Measurements from ENCODE around the gene OR10J5. TPM values are rescaled to one million over a fixed set of nuclear protein-coding genes. Genes with fewer than 3 reads are reported as not detected.

Gene OR10J5
- total RNA-seq, 1 experiment from 2014 or later = not detected

DNA sequence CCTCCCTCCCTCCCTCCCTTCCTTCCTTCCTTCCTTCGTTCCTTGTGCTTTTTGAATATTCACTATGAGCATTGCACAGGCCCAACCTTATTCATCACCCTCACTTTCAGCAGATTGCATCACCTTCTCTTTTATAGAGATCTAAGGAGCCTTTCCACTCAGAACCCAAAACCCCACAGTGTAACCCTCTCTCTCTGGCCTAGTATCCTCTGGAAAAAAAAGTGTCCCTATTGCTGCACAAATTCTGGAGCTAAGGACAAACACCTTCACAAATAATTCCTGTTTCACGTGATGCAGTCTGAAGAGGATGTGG, 25.6 kb downstream of the OR10J5 start:
- Histone ChIP-seq H3K4me1 (ENCODE audit: control insufficient read depth, insufficient read depth, low read length) (no peaks in the 10 kb centered on the region), H3K27ac (ENCODE audit: low read length) (no peak overlapping the region), H3K9me3 (ENCODE audit: control insufficient read depth, insufficient read depth, low read depth, low read length) (no peaks in the 10 kb centered on the region), H3K36me3 (ENCODE audit: control insufficient read depth, insufficient read depth, low read length) (no peaks in the 10 kb centered on the region), H3K4me3 (ENCODE audit: low read depth in 2 of 2, low read length in 2 of 2) (no peak overlapping the region), H3K27me3 (ENCODE audit: control insufficient read depth, insufficient read depth, low read length) (no peaks in the 10 kb centered on the region)
- CTCF ChIA-PET = no interaction called here
- no peak for TF ChIP-seq CTCF (IDR thresholded peaks at IDR 0.05)
- no peak for TF ChIP-seq TCF7L2 (IDR thresholded peaks at IDR 0.05; ENCODE audit: low read depth, low read length)
- no peak for TF ChIP-seq REST (IDR thresholded peaks at IDR 0.05; ENCODE audit: insufficient read depth in 1 of 2, low read depth in 2 of 2, low read length in 1 of 2)
- no peak for TF ChIP-seq SIN3A (IDR thresholded peaks at IDR 0.05; ENCODE audit: borderline replicate concordance, insufficient read depth, low read depth, low read length)
- no peak for TF ChIP-seq POLR2AphosphoS5 (IDR thresholded peaks at IDR 0.05; ENCODE audit: low read depth, low read length)
- intact Hi-C loops (cut with micrococcal nuclease; ENCODE audit: unreplicated experiment) = no loop called here
- no peak for ATAC-seq
- DNase-seq (ENCODE audit: low read depth, low spot score) = no peak
- BruUV-seq (replicated peaks) = no TSS peak
- POLR2A ChIA-PET = no interaction called here
- in situ Hi-C loops (cut with HindIII; ENCODE audit: low pct_unique_long_range_greater_than_20kb, low sequenced_read_pairs) = no loop called here

DNA sequence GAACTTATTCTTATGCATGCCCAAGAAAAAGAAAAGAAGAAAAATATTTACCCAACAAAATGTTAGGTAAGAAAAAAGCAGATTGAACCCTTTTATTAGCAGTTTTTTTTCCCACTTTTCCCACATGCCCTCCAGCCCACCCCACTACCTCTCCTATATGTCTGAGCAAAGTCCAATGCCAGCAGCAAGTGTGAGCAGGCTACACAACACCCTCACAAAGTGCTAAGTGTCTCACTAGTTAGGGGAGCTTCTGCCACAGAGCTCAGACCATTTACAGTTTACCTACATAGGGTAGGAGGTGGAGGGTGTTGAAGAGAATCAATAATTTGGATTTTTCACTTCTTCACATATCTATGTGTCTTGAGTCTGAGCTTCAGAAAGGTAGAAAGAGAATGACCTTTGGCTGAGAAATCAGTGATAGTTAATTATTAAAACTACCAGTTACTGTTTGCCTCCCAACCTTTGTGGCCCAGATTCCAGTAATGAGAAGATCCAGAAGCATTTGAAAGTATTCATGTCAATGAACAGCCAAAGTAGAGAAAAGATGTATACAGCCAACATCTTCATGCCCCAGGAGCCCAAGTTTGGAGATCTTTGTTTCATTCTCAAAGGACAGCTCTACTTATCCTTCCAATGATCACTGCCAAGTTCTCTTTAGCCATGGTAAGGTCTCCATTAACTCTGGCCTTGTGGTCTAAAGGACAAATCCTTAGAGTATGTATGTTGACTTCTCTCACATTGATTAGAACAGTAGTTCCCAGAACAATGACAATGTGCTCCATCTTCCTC, 26.2 kb downstream of the OR10J5 start:
- intact Hi-C loops (cut with micrococcal nuclease; ENCODE audit: unreplicated experiment) = no loop called here
- CTCF ChIA-PET = no interaction called here
- no peak for DNase-seq (ENCODE audit: low read depth, low spot score)
- in situ Hi-C loops (cut with HindIII; ENCODE audit: low pct_unique_long_range_greater_than_20kb, low sequenced_read_pairs) = no loop called here
- Histone ChIP-seq H3K9me3 (ENCODE audit: control insufficient read depth, insufficient read depth, low read depth, low read length) (no peaks in the 10 kb centered on the region), H3K36me3 (ENCODE audit: control insufficient read depth, insufficient read depth, low read length) (no peaks in the 10 kb centered on the region), H3K4me3 (ENCODE audit: low read depth in 2 of 2, low read length in 2 of 2) (no peak overlapping the region), H3K27ac (ENCODE audit: low read length) (no peak overlapping the region), H3K4me1 (ENCODE audit: control insufficient read depth, insufficient read depth, low read length) (no peaks in the 10 kb centered on the region), H3K27me3 (ENCODE audit: control insufficient read depth, insufficient read depth, low read length) (no peaks in the 10 kb centered on the region)
- TF ChIP-seq SIN3A (IDR thresholded peaks at IDR 0.05; ENCODE audit: borderline replicate concordance, insufficient read depth, low read depth, low read length) (no peak), CTCF (IDR thresholded peaks at IDR 0.05) (no peak), POLR2AphosphoS5 (IDR thresholded peaks at IDR 0.05; ENCODE audit: low read depth, low read length) (no peak), TCF7L2 (IDR thresholded peaks at IDR 0.05; ENCODE audit: low read depth, low read length) (no peak), REST (IDR thresholded peaks at IDR 0.05; ENCODE audit: insufficient read depth in 1 of 2, low read depth in 2 of 2, low read length in 1 of 2) (no peak)
- no TSS peak for BruUV-seq (replicated peaks)
- POLR2A ChIA-PET = no interaction called here
- ATAC-seq = no peak
